ENCODE measurements around the gene CPED1. TPM values are rescaled to one million over a fixed set of nuclear protein-coding genes. Genes with fewer than 3 reads are reported as not detected.

Gene CPED1
- total and polyA plus RNA-seq, 2 experiments from 2014 or later: 0.17 to 0.47 TPM

- Histone ChIP-seq H3K27me3 (ENCODE audit: insufficient read depth) (no peaks in the 10 kb centered on the region), H3K4me1 (ENCODE audit: insufficient read depth) (no peaks in the 10 kb centered on the region), H3K4me3 (no peak overlapping the region), H3K36me3 (ENCODE audit: insufficient read depth) (no peaks in the 10 kb centered on the region), H3K9me2 (ENCODE audit: insufficient read depth) (no peaks in the 10 kb centered on the region), H3F3A (replicated peaks; ENCODE audit: low read depth) (no peaks in the 10 kb centered on the region), H2AFZ (no peak overlapping the region), H3K27ac (ENCODE audit: low read depth) (no peak overlapping the region), H3K79me2 (replicated peaks; ENCODE audit: insufficient read depth) (no peaks in the 10 kb centered on the region), H3K4me2 (no peak overlapping the region), H4K20me1 (replicated peaks; ENCODE audit: insufficient read depth) (no peaks in the 10 kb centered on the region)
- H3K4me1 Mint-ChIP-seq: peaks cover 7% of the 10 kb centered on the region
- H3K27me3 Mint-ChIP-seq (ENCODE audit: insufficient read depth, low read depth, poor library complexity): peaks cover 1% of the 10 kb centered on the region
- ATAC-seq (no peak), DNase-seq (ENCODE audit: low spot score) (no peak)
- no peaks in the 10 kb centered on the region for H3K36me3 Mint-ChIP-seq (ENCODE audit: low read depth)
- no peaks in the 10 kb centered on the region; the same call in 2 of the 3 replicates for H3K9me3 Mint-ChIP-seq
- TF ChIP-seq ZNF331 (CRISPR knock-in tag; IDR thresholded peaks at IDR 0.05; ENCODE audit: low read depth): no peak
- no peak for TF ChIP-seq ZNF462 (CRISPR knock-in tag; IDR thresholded peaks at IDR 0.05)
- TF ChIP-seq EZH2 (IDR thresholded peaks at IDR 0.05; ENCODE audit: low read depth, unreplicated experiment): no peak
- no peak for TF ChIP-seq STAT1 (IDR thresholded peaks at IDR 0.05; ENCODE audit: unreplicated experiment)
- H3K4me3 Mint-ChIP-seq: no peak overlapping the region
- no peak overlapping the region for H3K27ac Mint-ChIP-seq
Measured at GRCh38 chr7:120998520-120998919, 10.0 kb downstream of the CPED1 start.

GRCh38 chr7:120998996-120999565 is 10.6 kb downstream of the CPED1 start:
- Mint-ChIP-seq H3K9me3 (no peaks in the 10 kb centered on the region; the same call in 2 of the 3 replicates), H3K36me3 (ENCODE audit: low read depth) (no peaks in the 10 kb centered on the region), H3K4me3 (no peak overlapping the region), H3K27me3 (ENCODE audit: insufficient read depth, low read depth, poor library complexity) (peaks cover 1% of the 10 kb centered on the region), H3K4me1 (peaks cover 7% of the 10 kb centered on the region), H3K27ac (no peak overlapping the region)
- H3K4me2 ChIP-seq: no peak overlapping the region
- H3K36me3 ChIP-seq (ENCODE audit: insufficient read depth): no peaks in the 10 kb centered on the region
- H3F3A ChIP-seq (replicated peaks; ENCODE audit: low read depth): no peaks in the 10 kb centered on the region
- no peaks in the 10 kb centered on the region for H3K4me1 ChIP-seq (ENCODE audit: insufficient read depth)
- H3K4me3 ChIP-seq: no peak overlapping the region
- no peaks in the 10 kb centered on the region for H3K27me3 ChIP-seq (ENCODE audit: insufficient read depth)
- no peak for DNase-seq (ENCODE audit: low spot score)
- H4K20me1 ChIP-seq (replicated peaks; ENCODE audit: insufficient read depth): no peaks in the 10 kb centered on the region
- no peaks in the 10 kb centered on the region for H3K79me2 ChIP-seq (replicated peaks; ENCODE audit: insufficient read depth)
- ATAC-seq: no peak
- no peaks in the 10 kb centered on the region for H3K9me2 ChIP-seq (ENCODE audit: insufficient read depth)
- no peak overlapping the region for H3K27ac ChIP-seq (ENCODE audit: low read depth)
- H2AFZ ChIP-seq: no peak overlapping the region
- TF ChIP-seq STAT1 (IDR thresholded peaks at IDR 0.05; ENCODE audit: unreplicated experiment) (no peak), NANOG (IDR thresholded peaks at IDR 0.05; ENCODE audit: borderline replicate concordance) (no peak), ZNF114 (CRISPR knock-in tag; IDR thresholded peaks at IDR 0.05) (no peak), REST (IDR thresholded peaks at IDR 0.05; ENCODE audit: unreplicated experiment) (no peak), EZH2 (IDR thresholded peaks at IDR 0.05; ENCODE audit: low read depth, unreplicated experiment) (no peak), ZNF331 (CRISPR knock-in tag; IDR thresholded peaks at IDR 0.05; ENCODE audit: low read depth) (no peak), POLR2AphosphoS5 (IDR thresholded peaks at IDR 0.05; ENCODE audit: low read depth) (no peak), JUNB (IDR thresholded peaks at IDR 0.05; ENCODE audit: unreplicated experiment) (no peak), CTCF (conservative IDR thresholded peaks at IDR 0.05; ENCODE audit: low read depth in 2 of 2) (no peak)

Measured in GM23338 (cell line).